ENCODE data around the gene AP4E1.
"Not testable (repeated sequence)": the region's sequence is repeated elsewhere in the genome, so short reads cannot be mapped to it uniquely, and the experiment has no call there.

AP4E1 gene

DNA sequence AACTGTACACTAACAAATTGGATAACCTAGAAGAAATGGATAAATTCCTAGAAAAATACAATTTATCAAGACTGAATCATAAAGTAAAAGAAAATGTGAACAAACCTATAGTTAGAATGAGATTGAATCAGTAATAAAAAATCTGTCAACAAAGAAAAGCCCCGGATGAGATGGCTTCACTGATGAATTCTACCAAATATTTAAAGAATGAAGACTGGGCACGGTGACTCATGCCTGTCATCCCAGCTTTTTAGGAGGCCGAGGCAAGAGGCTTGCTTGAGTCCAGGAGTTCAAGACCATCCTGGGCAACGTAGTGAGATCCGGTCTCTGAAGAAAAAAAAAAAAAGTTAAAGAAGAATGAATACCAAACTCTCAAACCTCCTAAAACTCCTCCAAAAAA, 17.7 kb upstream of the AP4E1 start:
- no peak for DNase-seq

DNA sequence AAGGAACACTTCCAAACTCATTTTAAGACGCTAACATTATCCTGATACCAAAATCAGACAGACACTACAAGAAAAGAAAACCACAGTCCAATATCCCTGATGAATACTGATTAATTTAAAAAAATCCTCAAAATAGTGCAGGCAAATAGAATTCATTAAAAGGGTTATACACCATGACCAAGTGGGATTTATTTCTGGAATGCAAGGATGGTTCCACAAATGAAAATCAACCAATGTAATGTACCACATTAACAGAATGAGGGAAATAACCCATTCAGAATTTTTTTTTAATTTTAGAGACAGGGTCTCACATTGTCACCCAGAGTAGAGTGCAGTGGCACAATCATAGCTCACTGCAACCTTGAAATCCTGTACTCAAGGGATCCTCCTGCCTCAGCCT, 17.3 kb upstream of the AP4E1 start:
- no peak for DNase-seq

- DNase-seq = no peak
Observed at GRCh38 chr15:50893976-50894375, 14.5 kb upstream of the AP4E1 start.

- DNase-seq = not testable (repeated sequence)
Observed at GRCh38 chr15:50901390-50901789, 7.1 kb upstream of the AP4E1 start.

GRCh38 chr15:50904211-50904610, 4.3 kb upstream of the AP4E1 start:
- DNase-seq = no peak

- no peak for DNase-seq
Observed at GRCh38 chr15:50905055-50905454, 3.4 kb upstream of the AP4E1 start.

- peak; percentile 40 for DNase-seq
Observed at GRCh38 chr15:50906954-50907600, 1.4 kb upstream of the AP4E1 start.

DNA sequence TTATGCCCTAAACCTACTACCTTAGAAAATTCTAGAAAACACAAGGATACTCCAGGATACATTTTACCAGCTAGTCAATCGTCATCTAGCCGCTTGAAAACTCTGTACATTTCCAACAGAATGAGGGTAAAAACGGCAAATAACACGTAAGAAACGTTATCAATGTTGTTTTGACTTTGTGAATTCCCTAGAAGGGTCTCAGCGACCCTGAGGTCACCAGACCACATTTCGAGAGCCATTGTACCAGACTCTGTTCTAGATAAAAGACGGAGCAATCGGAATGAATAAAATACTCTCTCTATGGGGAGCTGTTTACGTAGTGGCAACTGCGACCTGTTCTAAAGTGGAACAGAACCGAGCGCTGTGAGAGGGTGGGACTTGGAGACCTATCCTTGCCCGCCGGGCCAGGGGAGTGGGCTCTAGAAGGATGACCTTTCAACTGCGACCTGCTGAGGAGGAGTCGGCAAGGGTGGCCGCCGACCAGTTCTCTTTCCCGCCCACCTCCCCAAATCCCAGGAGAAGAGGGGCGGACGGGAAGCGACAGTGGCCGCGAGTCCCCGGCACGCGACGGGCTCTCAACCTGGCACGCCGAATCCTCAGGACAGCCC, 778 bp upstream of the AP4E1 start:
- DNase-seq = peak; percentile 31

DNA sequence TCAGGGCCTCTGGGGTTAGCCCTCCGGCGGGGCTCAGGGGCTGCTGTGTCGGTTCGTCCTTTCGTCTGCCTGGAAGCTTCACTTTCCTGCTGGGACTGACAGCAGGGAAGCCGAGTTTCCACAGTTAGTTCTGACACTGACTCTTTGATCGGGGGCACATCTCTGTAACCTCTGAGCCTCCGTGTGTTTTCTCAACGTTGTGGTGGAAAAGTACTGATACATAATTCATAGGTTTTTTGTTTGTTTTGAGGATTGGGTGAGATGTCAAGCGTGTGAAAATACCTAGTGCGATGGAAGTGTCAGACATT, 481 bp downstream of the AP4E1 start:
- peak; percentile 28 for DNase-seq

- DNase-seq = peak; percentile 59
Observed at GRCh38 chr15:50910426-50910795, 1.9 kb downstream of the AP4E1 start.

GRCh38 chr15:50911001-50911400, 2.5 kb downstream of the AP4E1 start:
- DNase-seq = no peak

DNA sequence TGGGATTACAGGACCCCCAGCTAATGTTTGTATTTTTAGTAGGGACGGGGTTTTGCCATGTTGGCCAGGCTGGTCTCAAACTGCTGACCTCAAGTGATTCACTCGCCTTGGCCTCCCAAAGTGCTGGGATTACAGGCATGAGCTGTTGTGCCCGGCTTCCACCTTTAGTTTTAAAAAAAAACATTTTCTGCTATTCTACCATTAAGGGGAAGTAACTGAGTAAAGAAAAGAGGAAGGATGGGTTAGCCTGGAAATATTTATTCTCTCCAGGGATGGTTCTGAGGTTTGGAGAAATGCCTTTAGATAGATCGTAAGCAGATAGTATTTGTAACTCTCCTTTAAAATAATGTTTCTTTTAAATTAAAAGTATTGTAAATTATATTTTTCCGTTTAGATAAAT, 3.1 kb downstream of the AP4E1 start:
- DNase-seq = no peak

- no peak for DNase-seq
Observed at GRCh38 chr15:50916400-50916799, 7.9 kb downstream of the AP4E1 start.

GRCh38 chr15:50919359-50919758, 10.9 kb downstream of the AP4E1 start:
- DNase-seq = not testable (repeated sequence)

- DNase-seq = no peak
Observed at GRCh38 chr15:50925281-50925680, 16.8 kb downstream of the AP4E1 start.

- DNase-seq = no peak
Observed at GRCh38 chr15:50929062-50929461, 20.6 kb downstream of the AP4E1 start.

- no peak for DNase-seq
Observed at GRCh38 chr15:50930792-50931191, 22.3 kb downstream of the AP4E1 start.

- DNase-seq = no peak
Observed at GRCh38 chr15:50933341-50933740, 24.9 kb downstream of the AP4E1 start.

DNA sequence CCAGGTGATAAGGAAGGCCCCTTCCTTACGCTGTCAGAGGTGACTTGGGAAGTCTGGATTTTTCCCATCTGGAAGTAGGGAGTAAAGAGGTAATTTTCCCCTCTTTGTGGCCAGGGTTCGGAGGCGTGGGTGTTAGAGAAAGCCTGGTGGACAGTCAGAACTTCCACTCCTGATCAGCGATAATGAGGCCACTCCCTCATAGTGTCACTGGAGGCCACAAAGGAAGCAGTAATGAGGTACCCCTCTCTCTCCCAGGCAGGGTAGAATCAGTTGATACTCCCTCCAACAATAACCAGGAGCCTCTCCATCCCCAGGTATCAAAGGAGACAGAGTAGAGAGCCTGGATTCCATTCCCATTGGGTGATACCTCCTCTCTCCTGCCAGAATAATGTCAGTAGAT, 30.0 kb downstream of the AP4E1 start:
- no peak for DNase-seq

GRCh38 chr15:50939911-50940310, 31.4 kb downstream of the AP4E1 start:
- DNase-seq = no peak

- no peak for DNase-seq
Observed at GRCh38 chr15:50940506-50940905, 32.0 kb downstream of the AP4E1 start.

DNA sequence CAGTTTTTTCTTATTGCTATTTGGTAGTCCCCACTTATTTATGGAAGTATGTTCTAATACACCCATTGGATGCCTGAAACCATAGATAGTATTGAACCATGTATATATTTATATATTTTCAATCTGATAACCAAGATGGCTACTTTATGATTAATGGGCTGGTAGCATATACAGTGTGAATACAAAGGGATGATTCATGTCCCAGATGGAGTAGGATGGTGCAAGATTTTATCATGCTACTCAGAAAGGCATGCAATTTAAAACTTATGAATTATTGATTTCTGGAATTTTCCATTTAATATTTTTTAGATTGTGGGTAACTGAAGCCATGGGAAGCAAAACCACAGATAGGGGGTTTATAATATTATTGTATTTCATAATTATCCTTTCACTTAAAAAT, 35.2 kb downstream of the AP4E1 start:
- no peak for DNase-seq

GRCh38 chr15:50944672-50945071, 36.2 kb downstream of the AP4E1 start:
- DNase-seq = no peak

DNA sequence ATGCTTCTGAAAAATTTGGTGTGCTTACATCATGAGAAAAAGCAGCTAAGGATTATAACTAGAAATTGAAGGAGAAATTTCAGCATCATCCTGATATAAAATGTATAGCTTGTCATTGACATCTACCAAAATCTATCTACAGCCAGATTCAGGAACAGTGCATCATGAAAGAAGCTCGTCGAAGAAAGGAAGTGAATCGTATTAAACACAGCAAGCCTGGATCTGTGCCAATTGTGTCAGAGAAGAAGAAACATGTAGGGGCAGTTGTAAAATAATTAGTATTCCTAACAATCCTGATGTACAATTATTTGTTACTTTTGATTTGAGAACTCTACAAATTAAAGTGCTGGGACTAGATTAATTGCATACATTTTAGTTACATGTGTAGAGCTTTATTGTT, 37.2 kb downstream of the AP4E1 start:
- DNase-seq = no peak

GRCh38 chr15:50950745-50951144, 42.3 kb downstream of the AP4E1 start:
- DNase-seq = not testable (repeated sequence)
